Adrenal gland (tissue), 5 donors: ENCODE results near the gene SBK2.

Source experiments
- CTCF ChIP-seq, 6 experiments: fragments of 450-650 bp in 4 of 6; fragments of 200-600 bp in 2 of 6; sonication (generic) in 1 of 6; IDR thresholded peaks; 1 replicate in 5 of 6; 2 replicates in 1 of 6; pipeline versions ENCODE4 v1.5.1 to v1.8.0; 2016 to 2021; ENCODE audit warnings: antibody characterized with exemption in 6 of 6, mild to moderate bottlenecking in 2 of 6, moderate library complexity in 1 of 6
- POLR2A ChIP-seq, 2 donors: fragments of 450-650 bp; IDR thresholded peaks; one replicate each; pipeline ENCODE4 v1.6.1; 2017; ENCODE audit warnings: antibody characterized with exemption in 2 of 2, mild to moderate bottlenecking in 2 of 2, moderate library complexity in 1 of 2
- donor health status: DM: no; HTN: no; CAD: no.

- TF ChIP-seq CTCF (IDR thresholded peaks at IDR 0.05) (no peak), POLR2A (IDR thresholded peaks at IDR 0.05) (no peak)
Observed at GRCh38 chr19:55493645-55494171, 43.2 kb downstream of the SBK2 start.
